Neural crest cell (in vitro differentiated cells): ENCODE measurements around the gene ATG10. TPM values are rescaled to one million over a fixed set of nuclear protein-coding genes. Genes with fewer than 3 reads are reported as not detected.
"Not testable (repeated sequence)": the region's sequence is repeated elsewhere in the genome, so short reads cannot be mapped to it uniquely, and the experiment has no call there.

Experiments
- DNase-seq: peaks from one replicate; pipeline ENCODE4 v3.0.0; 2021; ENCODE audit warnings: low read depth, mixed read lengths, low spot score
- H3K27ac Mint-ChIP-seq: one replicate; pipeline ENCODE4 v1.8.0; 2021; ENCODE audit warnings: mild to moderate bottlenecking, mixed read lengths; ENCODE audit not compliant: unreplicated experiment
- H3K27me3 Mint-ChIP-seq: 2 replicates; pipeline ENCODE4 v1.8.0; 2021; ENCODE audit warnings: low read depth, mild to moderate bottlenecking, mixed read lengths
- H3K36me3 Mint-ChIP-seq: 2 replicates; pipeline ENCODE4 v1.8.0; 2021; ENCODE audit warnings: low read depth, mild to moderate bottlenecking, mixed read lengths
- H3K4me1 Mint-ChIP-seq: 2 replicates; pipeline ENCODE4 v1.8.0; 2021; ENCODE audit warnings: mixed read lengths
- H3K4me3 Mint-ChIP-seq: one replicate; pipeline ENCODE4 v1.8.0; 2021; ENCODE audit warnings: mild to moderate bottlenecking, mixed read lengths
- H3K9me3 Mint-ChIP-seq: 2 replicates; pipeline ENCODE4 v1.8.0; 2021; ENCODE audit warnings: mixed read lengths
- total RNA-seq: library from RNA; stranded (reverse); gene quantifications from 2 replicates; pipeline ENCODE4 v1.2.1, GENCODE V29; 2021
- TF ChIP-seq, protein P1 (sequence below): fragments of 200-600 bp; sonication (generic); conservative IDR thresholded peaks from 2 replicates; pipeline ENCODE4 v1.5.0; 2021; ENCODE audit warnings: antibody characterized with exemption, mild to moderate bottlenecking

Gene ATG10
- total RNA-seq, 1 donor from 2014 or later = 5.9 TPM

DNA sequence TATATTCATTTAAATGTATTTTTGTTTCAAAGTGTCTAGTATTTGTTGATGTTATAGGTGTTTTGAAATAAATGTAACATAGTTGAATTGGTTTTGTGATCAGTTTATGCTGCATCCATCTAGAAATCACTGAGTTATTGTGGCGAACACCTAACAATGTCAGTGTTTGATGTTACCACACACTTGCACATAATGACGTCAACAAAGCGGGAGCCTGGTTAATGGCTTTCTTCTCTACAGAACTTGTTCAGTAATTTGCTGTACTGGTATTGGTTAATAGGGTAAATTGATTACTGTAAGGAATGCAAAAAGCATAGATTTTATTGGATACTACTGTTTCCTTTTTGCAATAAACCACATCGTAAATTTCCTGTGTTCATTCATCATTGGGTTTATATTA, 133.0 kb downstream of the ATG10 start:
- TF ChIP-seq, protein P1, sequence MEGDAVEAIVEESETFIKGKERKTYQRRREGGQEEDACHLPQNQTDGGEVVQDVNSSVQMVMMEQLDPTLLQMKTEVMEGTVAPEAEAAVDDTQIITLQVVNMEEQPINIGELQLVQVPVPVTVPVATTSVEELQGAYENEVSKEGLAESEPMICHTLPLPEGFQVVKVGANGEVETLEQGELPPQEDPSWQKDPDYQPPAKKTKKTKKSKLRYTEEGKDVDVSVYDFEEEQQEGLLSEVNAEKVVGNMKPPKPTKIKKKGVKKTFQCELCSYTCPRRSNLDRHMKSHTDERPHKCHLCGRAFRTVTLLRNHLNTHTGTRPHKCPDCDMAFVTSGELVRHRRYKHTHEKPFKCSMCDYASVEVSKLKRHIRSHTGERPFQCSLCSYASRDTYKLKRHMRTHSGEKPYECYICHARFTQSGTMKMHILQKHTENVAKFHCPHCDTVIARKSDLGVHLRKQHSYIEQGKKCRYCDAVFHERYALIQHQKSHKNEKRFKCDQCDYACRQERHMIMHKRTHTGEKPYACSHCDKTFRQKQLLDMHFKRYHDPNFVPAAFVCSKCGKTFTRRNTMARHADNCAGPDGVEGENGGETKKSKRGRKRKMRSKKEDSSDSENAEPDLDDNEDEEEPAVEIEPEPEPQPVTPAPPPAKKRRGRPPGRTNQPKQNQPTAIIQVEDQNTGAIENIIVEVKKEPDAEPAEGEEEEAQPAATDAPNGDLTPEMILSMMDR = no peak
- no peaks in the 10 kb centered on the region for H3K27me3 Mint-ChIP-seq

DNA sequence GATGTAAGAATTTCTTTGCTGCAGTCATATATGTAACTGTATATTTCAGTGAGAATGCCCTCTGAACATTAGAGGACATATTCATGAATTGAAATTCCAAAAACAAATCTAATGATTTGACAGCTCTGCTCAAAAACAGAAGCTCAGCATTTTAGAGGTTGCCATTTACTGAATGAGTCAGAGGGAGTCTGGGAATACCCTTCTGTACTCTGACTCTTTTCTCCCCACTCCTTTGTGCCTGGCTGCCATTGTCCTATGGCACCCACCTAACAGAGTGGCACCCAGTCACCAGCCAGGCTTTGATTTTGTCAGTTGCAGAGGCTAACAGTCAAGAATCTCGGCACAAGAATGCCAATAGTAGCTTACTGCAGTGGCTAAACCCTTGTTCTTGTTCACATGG, 133.6 kb downstream of the ATG10 start:
- Mint-ChIP-seq H3K4me1 (peaks cover 18% of the 10 kb centered on the region), H3K27me3 (no peaks in the 10 kb centered on the region), H3K9me3 (peaks cover 3% of the 10 kb centered on the region), H3K36me3 (no peaks in the 10 kb centered on the region), H3K4me3 (no peak overlapping the region), H3K27ac (no peak overlapping the region)
- TF ChIP-seq, protein P1 = no peak
- no peak for DNase-seq

More for the DNA sequence above, 133.0 kb downstream of the ATG10 start:
- Mint-ChIP-seq H3K4me3 (no peak overlapping the region), H3K36me3 (no peaks in the 10 kb centered on the region), H3K4me1 (peaks cover 18% of the 10 kb centered on the region), H3K27ac (no peak overlapping the region), H3K9me3 (peaks cover 3% of the 10 kb centered on the region)
- DNase-seq = no peak

DNA sequence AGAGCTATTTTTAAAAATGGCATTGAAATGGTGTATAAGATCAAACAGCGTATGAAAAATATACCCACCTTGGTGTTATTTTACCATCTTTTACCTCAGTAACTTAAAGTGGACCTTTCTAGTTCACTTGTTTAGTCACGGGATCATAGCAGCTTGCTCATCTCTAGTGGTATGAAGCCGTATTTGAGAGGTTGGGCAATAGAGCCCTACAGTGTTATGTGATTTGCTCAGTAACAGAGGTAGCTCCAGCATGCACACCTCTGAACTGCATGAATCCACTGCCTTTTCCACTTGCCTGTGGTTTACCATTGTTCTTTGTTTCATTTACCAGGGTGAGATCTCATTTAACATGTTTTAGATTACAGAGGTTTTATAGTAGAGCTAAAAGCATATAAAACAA, 134.4 kb downstream of the ATG10 start:
- TF ChIP-seq, protein P1 = no peak
- H3K36me3 Mint-ChIP-seq = no peaks in the 10 kb centered on the region
- H3K4me1 Mint-ChIP-seq = peaks cover 18% of the 10 kb centered on the region
- H3K9me3 Mint-ChIP-seq = peaks cover 3% of the 10 kb centered on the region
- no peak for DNase-seq
- no peaks in the 10 kb centered on the region for H3K27me3 Mint-ChIP-seq
- H3K27ac Mint-ChIP-seq = no peak overlapping the region
- H3K4me3 Mint-ChIP-seq = no peak overlapping the region

DNA sequence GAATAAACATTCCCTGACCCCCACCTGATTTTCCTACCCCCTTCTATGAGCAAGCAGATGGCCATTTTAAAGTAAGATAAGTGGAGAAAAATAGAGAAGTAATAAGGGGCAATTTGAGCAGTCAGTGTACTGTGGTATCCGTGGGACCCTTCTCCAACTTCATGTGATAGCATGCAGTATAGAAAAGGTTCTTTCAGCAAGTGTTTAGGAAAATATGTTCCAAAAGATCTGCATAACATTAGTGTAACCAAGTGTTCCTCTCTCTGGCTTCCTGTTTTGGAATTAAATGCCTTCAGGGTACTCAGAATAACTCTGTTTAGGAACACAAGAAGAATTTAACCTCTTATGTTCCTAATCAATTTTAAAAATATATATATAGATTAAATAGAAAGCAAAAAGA, 134.9 kb downstream of the ATG10 start:
- H3K36me3 Mint-ChIP-seq = no peaks in the 10 kb centered on the region
- no peak overlapping the region for H3K4me3 Mint-ChIP-seq
- DNase-seq = no peak
- no peaks in the 10 kb centered on the region for H3K27me3 Mint-ChIP-seq
- H3K9me3 Mint-ChIP-seq = peaks cover 3% of the 10 kb centered on the region
- peaks cover 18% of the 10 kb centered on the region for H3K4me1 Mint-ChIP-seq
- no peak overlapping the region for H3K27ac Mint-ChIP-seq
- TF ChIP-seq, protein P1 = no peak

DNA sequence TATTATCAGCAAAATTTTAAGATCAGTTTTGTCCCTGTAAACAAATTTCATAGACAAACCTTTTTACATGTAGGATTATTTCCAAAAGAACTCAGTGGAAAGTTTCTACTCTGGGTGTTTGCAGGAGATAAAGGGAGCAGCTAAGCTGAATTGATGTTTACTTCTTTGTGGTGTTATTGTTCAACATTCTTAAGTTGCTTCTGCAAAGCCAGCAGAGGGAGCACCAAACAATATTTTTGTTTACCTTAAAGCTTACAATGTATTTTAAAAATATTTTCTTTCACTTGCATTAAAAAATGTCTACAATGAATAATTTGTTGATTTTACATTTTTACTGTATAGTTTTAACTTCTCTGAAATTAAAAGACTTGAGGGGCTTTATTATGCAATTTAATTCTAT, 135.4 kb downstream of the ATG10 start:
- no peak for DNase-seq
- Mint-ChIP-seq H3K4me1 (peaks cover 18% of the 10 kb centered on the region), H3K36me3 (no peaks in the 10 kb centered on the region), H3K9me3 (peaks cover 3% of the 10 kb centered on the region), H3K4me3 (no peak overlapping the region), H3K27ac (no peak overlapping the region), H3K27me3 (no peaks in the 10 kb centered on the region)
- TF ChIP-seq, protein P1 = peak; percentile 66

DNA sequence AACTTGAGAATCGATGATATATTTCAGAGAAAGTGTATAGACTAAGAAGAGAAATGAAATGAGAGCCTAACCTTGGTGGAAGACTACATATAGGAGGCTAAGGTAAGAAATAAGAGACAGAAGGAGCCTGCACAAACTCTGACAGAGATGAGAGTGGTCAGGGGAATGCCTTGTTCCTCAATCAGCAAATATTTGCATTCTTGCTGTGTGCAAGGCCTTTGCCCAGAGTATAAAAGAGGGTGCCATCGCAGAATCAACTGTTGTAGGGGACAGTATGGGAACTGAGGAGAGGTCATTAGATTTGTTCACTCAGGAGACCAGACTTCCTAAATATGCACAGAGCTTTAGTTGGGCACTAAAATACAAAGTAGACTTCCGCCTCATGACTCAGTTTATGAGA, 137.2 kb downstream of the ATG10 start:
- Mint-ChIP-seq H3K27me3 (no peaks in the 10 kb centered on the region), H3K27ac (no peak overlapping the region), H3K36me3 (no peaks in the 10 kb centered on the region), H3K9me3 (peaks cover 3% of the 10 kb centered on the region), H3K4me1 (peaks cover 18% of the 10 kb centered on the region), H3K4me3 (no peak overlapping the region)
- DNase-seq = no peak
- TF ChIP-seq, protein P1 = no peak

DNA sequence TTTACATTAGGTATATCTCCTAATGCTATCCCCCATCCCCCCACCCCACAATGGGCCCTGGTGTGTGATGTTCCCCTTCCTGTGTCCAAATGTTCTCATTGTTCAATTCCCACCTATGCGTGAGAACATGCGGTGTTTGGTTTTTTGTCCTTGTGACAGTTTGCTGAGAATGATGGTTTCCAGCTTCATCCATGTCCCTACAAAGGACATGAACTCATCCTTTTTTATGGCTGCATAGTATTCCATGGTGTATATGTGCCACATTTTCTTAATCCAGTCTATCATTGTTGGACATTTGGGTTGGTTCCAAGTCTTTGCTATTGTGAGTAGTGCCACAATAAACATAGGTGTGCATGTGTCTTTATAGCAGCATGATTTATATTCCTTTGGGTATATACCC, 138.1 kb downstream of the ATG10 start:
- H3K27ac Mint-ChIP-seq, DNase-seq, H3K36me3 Mint-ChIP-seq, H3K9me3 Mint-ChIP-seq, H3K27me3 Mint-ChIP-seq, H3K4me3 Mint-ChIP-seq: not testable (repeated sequence)
- peaks cover 18% of the 10 kb centered on the region for H3K4me1 Mint-ChIP-seq
